HCT116 (cell line): Measurements from ENCODE around the gene MAGIX. TPM values are rescaled to one million over a fixed set of nuclear protein-coding genes. Genes with fewer than 3 reads are reported as not detected.

Experiments
- ATAC-seq: fragments of 200-7000 bp; cut with Tn5 transposase; 2 replicates; pipeline ENCODE4 v1.9.1; 2020; ENCODE audit warnings: mild to moderate bottlenecking, moderate library complexity
- BruUV-seq: library from RNA; stranded (reverse); fragments of 400-500 nt; replicated peaks from 2 replicates; lab custom pipeline; 2021; lab: Mats Ljungman, UMichigan
- CTCF ChIA-PET: fragments of 300-600 bp; sonication (Branson Sonifier 250); formaldehyde crosslinking; loops from one replicate; lab custom pipeline; 2021; ENCODE audit warnings: antibody characterized with exemption; lab: Charles Lee
- POLR2A ChIA-PET: fragments of 300-600, 350-600 bp; sonication (Branson Sonifier 250); formaldehyde crosslinking; loops from one replicate; lab custom pipeline; 2021; ENCODE audit warnings: antibody characterized with exemption; lab: Charles Lee
- RAD21 ChIA-PET, 2 experiments: fragments of 300-600 bp; sonication (Branson Sonifier 250); formaldehyde crosslinking; loops; one replicate each; lab custom pipeline; 2023; ENCODE audit warnings: low total read pairs in 2 of 2; ENCODE audit not compliant: uncharacterized antibody in 2 of 2, unreplicated experiment in 2 of 2, low non-redundant PET in 1 of 2; lab: Charles Lee
- DNase-seq: peaks from one replicate; pipeline ENCODE4 v3.0.0-alpha.2; 2010; ENCODE audit warnings: low read depth, low spot score
- H2AFZ ChIP-seq: fragments of 200-600 bp; shearing (Covaris generic), sonication (generic); 2 replicates; pipeline ENCODE4 v1.6.1; 2017; ENCODE audit warnings: low read depth, mixed run types, mixed read lengths, antibody characterized with exemption, low read length; ENCODE audit not compliant: poor library complexity, severe bottlenecking
- H3K27ac ChIP-seq: 2 replicates; pipeline ENCODE4 v1.5.1; 2012; ENCODE audit warnings: low read depth, low read length
- H3K27me3 ChIP-seq: fragments of 200-600 bp; sonication (generic); 2 replicates; pipeline ENCODE4 v1.6.1; 2016; ENCODE audit warnings: mixed run types, low read length, mixed read lengths; ENCODE audit not compliant: insufficient read depth
- H3K36me3 ChIP-seq, 2 experiments: fragments of 200-500 bp in 1 of 2; fragments of 200-600 bp in 1 of 2; sonication (Bioruptor generic) in 1 of 2; sonication (generic) in 1 of 2; 2 replicates each; pipeline versions ENCODE4 v1.5.1 to v1.6.1; 2014 to 2016; ENCODE audit warnings: low read length in 2 of 2, inconsistent platforms in 1 of 2, mixed read lengths in 1 of 2, mixed run types in 1 of 2; ENCODE audit not compliant: insufficient read depth in 2 of 2, control insufficient read depth in 1 of 2
- H3K4me1 ChIP-seq, 2 experiments: fragments of 200-600 bp in 1 of 2; sonication (generic) in 1 of 2; 2 replicates each; pipeline versions ENCODE4 v1.5.1 to v1.6.1; 2012 to 2017; ENCODE audit warnings: low read length in 2 of 2, inconsistent platforms in 1 of 2, mild to moderate bottlenecking in 1 of 2, mixed read lengths in 1 of 2, mixed run types in 1 of 2, moderate library complexity in 1 of 2; ENCODE audit not compliant: insufficient read depth in 2 of 2, control insufficient read depth in 1 of 2
- H3K4me2 ChIP-seq: fragments of 200-600 bp; sonication (generic); 2 replicates; pipeline ENCODE4 v1.6.1; 2017; ENCODE audit warnings: mixed run types, low read length, mixed read lengths
- H3K4me3 ChIP-seq, 2 experiments: fragments of 200-600 bp in 1 of 2; sonication (generic) in 1 of 2; replicated peaks in 1 of 2; 2 replicates each; pipeline ENCODE4 v1.5.1; 2011 to 2016; ENCODE audit warnings: low read length in 2 of 2, control low read depth in 1 of 2, low read depth in 1 of 2, mild to moderate bottlenecking in 1 of 2, mixed read lengths in 1 of 2, mixed run types in 1 of 2
- H3K79me2 ChIP-seq: fragments of 200-600 bp; sonication (generic); 2 replicates; pipeline ENCODE4 v1.6.1; 2017; ENCODE audit warnings: mild to moderate bottlenecking, mixed run types, low read length, moderate library complexity, mixed read lengths; ENCODE audit not compliant: insufficient read depth
- H3K9ac ChIP-seq: fragments of 200-600 bp; sonication (generic); 2 replicates; pipeline ENCODE4 v1.6.1; 2016; ENCODE audit warnings: low read length, mixed read lengths
- H3K9me2 ChIP-seq: fragments of 200-600 bp; sonication (generic), shearing (Covaris generic); 2 replicates; pipeline ENCODE4 v1.6.1; 2017; ENCODE audit warnings: mixed run types, mild to moderate bottlenecking, moderate library complexity; ENCODE audit not compliant: insufficient read depth
- H3K9me3 ChIP-seq, 2 experiments: fragments of 200-500 bp in 1 of 2; fragments of 200-600 bp in 1 of 2; sonication (Bioruptor generic) in 1 of 2; sonication (generic) in 1 of 2; 2 replicates each; pipeline ENCODE4 v1.6.1; 2014 to 2017; ENCODE audit warnings: low read length in 2 of 2, mixed read lengths in 2 of 2, inconsistent platforms in 1 of 2, low read depth in 1 of 2, mild to moderate bottlenecking in 1 of 2, mixed run types in 1 of 2, moderate library complexity in 1 of 2; ENCODE audit not compliant: control insufficient read depth in 1 of 2, insufficient read depth in 1 of 2
- H4K20me1 ChIP-seq: fragments of 200-600 bp; sonication (generic), shearing (Covaris generic); 2 replicates; pipeline ENCODE4 v1.6.1; 2017; ENCODE audit warnings: mixed run types, mild to moderate bottlenecking, moderate library complexity; ENCODE audit not compliant: insufficient read depth
- CBX3 ChIP-seq: IDR thresholded peaks from 2 replicates; pipeline ENCODE4 v1.6.1; 2012; ENCODE audit warnings: low read depth
- CEBPB ChIP-seq: IDR thresholded peaks from 2 replicates; pipeline ENCODE4 v1.6.1; 2012; ENCODE audit warnings: low read depth
- ELF1 ChIP-seq: IDR thresholded peaks from 2 replicates; pipeline ENCODE4 v1.6.1; 2012; ENCODE audit warnings: low read depth, borderline replicate concordance
- EZH2 ChIP-seq: fragments of 200-600 bp; sonication (generic); IDR thresholded peaks from 2 replicates; pipeline ENCODE4 v1.6.1; 2017; ENCODE audit warnings: antibody characterized with exemption, mixed run types
- FOSL1 ChIP-seq: IDR thresholded peaks from 2 replicates; pipeline ENCODE4 v1.6.1; 2012; ENCODE audit warnings: low read depth
- JUND ChIP-seq: IDR thresholded peaks from 2 replicates; pipeline ENCODE4 v1.6.1; 2012
- RAD21 ChIP-seq: IDR thresholded peaks from 2 replicates; pipeline ENCODE4 v1.6.1; 2012; ENCODE audit warnings: low read depth, mild to moderate bottlenecking
- intact Hi-C: fragments of 100-400 bp; cut with micrococcal nuclease; formaldehyde crosslinking; loops from 2 replicates; pipeline ENCODE4 v1.10.0; 2022
- total RNA-seq: library from RNA; stranded (reverse); gene quantifications from one replicate; pipeline ENCODE4 v1.2.1, GENCODE V29; 2021; ENCODE audit not compliant: unreplicated experiment
- TF ChIP-seq, protein P1 (sequence below): IDR thresholded peaks from 2 replicates; pipeline ENCODE4 v1.6.1; 2012
- TF ChIP-seq, protein P2 (sequence below): IDR thresholded peaks from 2 replicates; pipeline ENCODE4 v1.6.1; 2012; ENCODE audit warnings: low read depth

Gene MAGIX
- total RNA-seq, 1 experiment from 2014 or later = 2.6 TPM

DNA sequence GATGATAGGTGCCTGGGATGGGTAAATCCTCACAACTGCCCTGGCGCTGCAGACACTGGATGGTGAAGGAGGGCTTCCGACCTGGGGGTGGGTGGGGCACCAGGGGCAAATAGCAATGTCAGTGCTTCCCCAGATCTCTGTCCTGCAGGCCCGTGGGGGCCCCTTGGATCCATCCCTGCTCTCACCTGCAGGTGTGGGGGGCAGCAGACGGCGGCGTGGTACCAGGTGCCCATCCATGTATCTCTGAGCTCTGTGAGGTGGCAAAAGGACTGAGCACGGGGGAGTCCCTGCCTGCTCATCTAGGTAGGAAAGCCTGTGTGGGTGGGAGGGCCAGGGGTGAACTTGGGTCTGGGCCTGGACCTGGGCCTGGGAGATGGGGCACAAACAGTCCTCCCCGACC lies 44.0 kb downstream of the MAGIX start:
- Histone ChIP-seq H3K4me1 (no peaks in the 10 kb centered on the region), H4K20me1 (no peaks in the 10 kb centered on the region), H3K27me3 (no peaks in the 10 kb centered on the region), H3K9me3 (no peaks in the 10 kb centered on the region), H3K4me2 (no peak overlapping the region)
- POLR2A ChIA-PET = no interaction called here
- no TSS peak for BruUV-seq
- no peak for DNase-seq
- TF ChIP-seq CBX3 = no peak
- TF ChIP-seq FOSL1 = no peak
- no peak for TF ChIP-seq CEBPB
- no peak for TF ChIP-seq EZH2
- TF ChIP-seq, protein P1, sequence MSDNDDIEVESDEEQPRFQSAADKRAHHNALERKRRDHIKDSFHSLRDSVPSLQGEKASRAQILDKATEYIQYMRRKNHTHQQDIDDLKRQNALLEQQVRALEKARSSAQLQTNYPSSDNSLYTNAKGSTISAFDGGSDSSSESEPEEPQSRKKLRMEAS = no peak
- no peak for TF ChIP-seq ELF1
- TF ChIP-seq, protein P2, sequence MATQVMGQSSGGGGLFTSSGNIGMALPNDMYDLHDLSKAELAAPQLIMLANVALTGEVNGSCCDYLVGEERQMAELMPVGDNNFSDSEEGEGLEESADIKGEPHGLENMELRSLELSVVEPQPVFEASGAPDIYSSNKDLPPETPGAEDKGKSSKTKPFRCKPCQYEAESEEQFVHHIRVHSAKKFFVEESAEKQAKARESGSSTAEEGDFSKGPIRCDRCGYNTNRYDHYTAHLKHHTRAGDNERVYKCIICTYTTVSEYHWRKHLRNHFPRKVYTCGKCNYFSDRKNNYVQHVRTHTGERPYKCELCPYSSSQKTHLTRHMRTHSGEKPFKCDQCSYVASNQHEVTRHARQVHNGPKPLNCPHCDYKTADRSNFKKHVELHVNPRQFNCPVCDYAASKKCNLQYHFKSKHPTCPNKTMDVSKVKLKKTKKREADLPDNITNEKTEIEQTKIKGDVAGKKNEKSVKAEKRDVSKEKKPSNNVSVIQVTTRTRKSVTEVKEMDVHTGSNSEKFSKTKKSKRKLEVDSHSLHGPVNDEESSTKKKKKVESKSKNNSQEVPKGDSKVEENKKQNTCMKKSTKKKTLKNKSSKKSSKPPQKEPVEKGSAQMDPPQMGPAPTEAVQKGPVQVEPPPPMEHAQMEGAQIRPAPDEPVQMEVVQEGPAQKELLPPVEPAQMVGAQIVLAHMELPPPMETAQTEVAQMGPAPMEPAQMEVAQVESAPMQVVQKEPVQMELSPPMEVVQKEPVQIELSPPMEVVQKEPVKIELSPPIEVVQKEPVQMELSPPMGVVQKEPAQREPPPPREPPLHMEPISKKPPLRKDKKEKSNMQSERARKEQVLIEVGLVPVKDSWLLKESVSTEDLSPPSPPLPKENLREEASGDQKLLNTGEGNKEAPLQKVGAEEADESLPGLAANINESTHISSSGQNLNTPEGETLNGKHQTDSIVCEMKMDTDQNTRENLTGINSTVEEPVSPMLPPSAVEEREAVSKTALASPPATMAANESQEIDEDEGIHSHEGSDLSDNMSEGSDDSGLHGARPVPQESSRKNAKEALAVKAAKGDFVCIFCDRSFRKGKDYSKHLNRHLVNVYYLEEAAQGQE = no peak
- TF ChIP-seq JUND = no peak
- TF ChIP-seq RAD21 = no peak
- TF ChIP-seq, all 23 proteins: peak for 0
- no peaks in the 10 kb centered on the region for H3K36me3 ChIP-seq
- H3K4me3 ChIP-seq = no peak overlapping the region
- ATAC-seq = no peak
- H3K9me2 ChIP-seq = no peaks in the 10 kb centered on the region
- H3K9ac ChIP-seq = no peak overlapping the region
- ChIA-PET CTCF (no interaction called here), RAD21 (no interaction called here)
- no peaks in the 10 kb centered on the region for H3K79me2 ChIP-seq
- H3K27ac ChIP-seq = no peak overlapping the region
- intact Hi-C loops = no loop called here
- H2AFZ ChIP-seq = no peak overlapping the region
